Caco-2 (cell line): Measurements from ENCODE around the gene DSCAML1. TPM values are rescaled to one million over a fixed set of nuclear protein-coding genes. Genes with fewer than 3 reads are reported as not detected.

Experiments used
- BruUV-seq: library from RNA; stranded (reverse); fragments of 400-500 nt; replicated peaks from 2 replicates; lab custom pipeline; 2021; lab: Mats Ljungman, UMichigan
- CTCF ChIA-PET: fragments of 300-600 bp; sonication (Branson Sonifier 250); formaldehyde crosslinking; loops from one replicate; lab custom pipeline; 2022; ENCODE audit warnings: antibody characterized with exemption; lab: Charles Lee
- POLR2A ChIA-PET: fragments of 300-600 bp; sonication (Branson Sonifier 250); formaldehyde crosslinking; loops from one replicate; lab custom pipeline; 2022; ENCODE audit warnings: antibody characterized with exemption; lab: Charles Lee
- DNase-seq, 2 experiments: peaks; one replicate each; pipeline versions ENCODE4 v3.0.0 to v3.0.0-alpha.2; 2020 to 2022
- H3K27me3 ChIP-seq: replicated peaks from 2 replicates; pipeline ENCODE4 v1.6.0; 2011; ENCODE audit warnings: low read length; ENCODE audit not compliant: control insufficient read depth, insufficient read depth
- H3K36me3 ChIP-seq: 2 replicates; pipeline ENCODE4 v1.5.1; 2011; ENCODE audit warnings: low read length; ENCODE audit not compliant: control insufficient read depth, insufficient read depth
- H3K4me1 ChIP-seq: fragments of 250-450 bp; sonication (Bioruptor Pico); 2 replicates; pipeline ENCODE4 v1.5.1; 2020; ENCODE audit warnings: mild to moderate bottlenecking
- H3K4me3 ChIP-seq: 2 replicates; pipeline ENCODE4 v1.5.1; 2011; ENCODE audit warnings: low read depth, mild to moderate bottlenecking, control low read depth, low read length
- H3K9me3 ChIP-seq: fragments of 250-450 bp; sonication (Bioruptor Pico); 2 replicates; pipeline ENCODE4 v1.5.1; 2020; ENCODE audit warnings: mild to moderate bottlenecking, moderate library complexity
- H3K27ac Mint-ChIP-seq: one replicate; pipeline ENCODE4 v1.8.0; 2022; ENCODE audit warnings: mixed read lengths; ENCODE audit not compliant: unreplicated experiment
- H3K27me3 Mint-ChIP-seq: one replicate; pipeline ENCODE4 v1.8.0; 2022; ENCODE audit warnings: mixed read lengths; ENCODE audit not compliant: insufficient read depth, unreplicated experiment
- H3K36me3 Mint-ChIP-seq: one replicate; pipeline ENCODE4 v1.8.0; 2022; ENCODE audit warnings: mild to moderate bottlenecking, mixed read lengths; ENCODE audit not compliant: insufficient read depth, unreplicated experiment
- H3K4me1 Mint-ChIP-seq: one replicate; pipeline ENCODE4 v1.8.0; 2022; ENCODE audit warnings: low read depth, mixed read lengths; ENCODE audit not compliant: unreplicated experiment
- H3K4me3 Mint-ChIP-seq: one replicate; pipeline ENCODE4 v1.8.0; 2022; ENCODE audit warnings: mild to moderate bottlenecking, moderate library complexity, mixed read lengths; ENCODE audit not compliant: unreplicated experiment
- H3K9me3 Mint-ChIP-seq: one replicate; pipeline ENCODE4 v1.8.0; 2022; ENCODE audit warnings: mixed read lengths; ENCODE audit not compliant: unreplicated experiment
- intact Hi-C: fragments of 100-400 bp; cut with micrococcal nuclease; formaldehyde crosslinking; loops from one replicate; pipeline ENCODE4 v1.10.0; 2022; ENCODE audit not compliant: unreplicated experiment
- total RNA-seq: library from RNA; stranded (reverse); gene quantifications from 2 replicates; pipeline ENCODE4 v1.2.3, GENCODE V29; 2022
- TF ChIP-seq, protein P1 (sequence below), 2 experiments: fragments of 200-600 bp in 1 of 2; IDR thresholded peaks; 1 replicate in 1 of 2; 2 replicates in 1 of 2; pipeline versions ENCODE4 v1.5.1 to v1.8.0; 2011 to 2022; ENCODE audit warnings: antibody characterized with exemption in 1 of 2, control low read depth in 1 of 2, inconsistent platforms in 1 of 2, low read depth in 1 of 2, low read length in 1 of 2, mild to moderate bottlenecking in 1 of 2, moderate library complexity in 1 of 2; ENCODE audit not compliant: insufficient read depth in 1 of 2, severe bottlenecking in 1 of 2, unreplicated experiment in 1 of 2

DSCAML1 gene
- total RNA-seq, 1 experiment from 2014 or later = not detected

GRCh38 chr11:117525866-117526542 lies 271.0 kb downstream of the DSCAML1 start:
- ChIA-PET POLR2A (no interaction called here), CTCF (interaction anchor here (1.2 to 2.0 kb wide), 2 partner anchors 100 to 283 kb away, joined by 3 to 11 read pairs; no protein-coding TSS in a partner anchor)
- no peaks in the 10 kb centered on the region; the same call in 1 of the 2 replicates for H3K27me3 ChIP-seq
- Mint-ChIP-seq H3K36me3 (no peaks in the 10 kb centered on the region), H3K4me1 (no peaks in the 10 kb centered on the region), H3K9me3 (no peaks in the 10 kb centered on the region), H3K27me3 (peaks cover 10% of the 10 kb centered on the region), H3K4me3 (no peak overlapping the region), H3K27ac (no peak overlapping the region)
- no peaks in the 10 kb centered on the region for H3K4me1 ChIP-seq
- H3K9me3 ChIP-seq = no peaks in the 10 kb centered on the region
- DNase-seq = no peak
- TF ChIP-seq, protein P1, sequence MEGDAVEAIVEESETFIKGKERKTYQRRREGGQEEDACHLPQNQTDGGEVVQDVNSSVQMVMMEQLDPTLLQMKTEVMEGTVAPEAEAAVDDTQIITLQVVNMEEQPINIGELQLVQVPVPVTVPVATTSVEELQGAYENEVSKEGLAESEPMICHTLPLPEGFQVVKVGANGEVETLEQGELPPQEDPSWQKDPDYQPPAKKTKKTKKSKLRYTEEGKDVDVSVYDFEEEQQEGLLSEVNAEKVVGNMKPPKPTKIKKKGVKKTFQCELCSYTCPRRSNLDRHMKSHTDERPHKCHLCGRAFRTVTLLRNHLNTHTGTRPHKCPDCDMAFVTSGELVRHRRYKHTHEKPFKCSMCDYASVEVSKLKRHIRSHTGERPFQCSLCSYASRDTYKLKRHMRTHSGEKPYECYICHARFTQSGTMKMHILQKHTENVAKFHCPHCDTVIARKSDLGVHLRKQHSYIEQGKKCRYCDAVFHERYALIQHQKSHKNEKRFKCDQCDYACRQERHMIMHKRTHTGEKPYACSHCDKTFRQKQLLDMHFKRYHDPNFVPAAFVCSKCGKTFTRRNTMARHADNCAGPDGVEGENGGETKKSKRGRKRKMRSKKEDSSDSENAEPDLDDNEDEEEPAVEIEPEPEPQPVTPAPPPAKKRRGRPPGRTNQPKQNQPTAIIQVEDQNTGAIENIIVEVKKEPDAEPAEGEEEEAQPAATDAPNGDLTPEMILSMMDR (IDR thresholded peaks at IDR 0.05; ENCODE audit: insufficient read depth in 1 of 2, low read depth in 1 of 2, low read length in 1 of 2, severe bottlenecking in 1 of 2, unreplicated experiment in 1 of 2) = no peak
- no peaks in the 10 kb centered on the region for H3K36me3 ChIP-seq
- intact Hi-C loops = no loop called here
- no TSS peak for BruUV-seq
- no peak overlapping the region for H3K4me3 ChIP-seq

DNA sequence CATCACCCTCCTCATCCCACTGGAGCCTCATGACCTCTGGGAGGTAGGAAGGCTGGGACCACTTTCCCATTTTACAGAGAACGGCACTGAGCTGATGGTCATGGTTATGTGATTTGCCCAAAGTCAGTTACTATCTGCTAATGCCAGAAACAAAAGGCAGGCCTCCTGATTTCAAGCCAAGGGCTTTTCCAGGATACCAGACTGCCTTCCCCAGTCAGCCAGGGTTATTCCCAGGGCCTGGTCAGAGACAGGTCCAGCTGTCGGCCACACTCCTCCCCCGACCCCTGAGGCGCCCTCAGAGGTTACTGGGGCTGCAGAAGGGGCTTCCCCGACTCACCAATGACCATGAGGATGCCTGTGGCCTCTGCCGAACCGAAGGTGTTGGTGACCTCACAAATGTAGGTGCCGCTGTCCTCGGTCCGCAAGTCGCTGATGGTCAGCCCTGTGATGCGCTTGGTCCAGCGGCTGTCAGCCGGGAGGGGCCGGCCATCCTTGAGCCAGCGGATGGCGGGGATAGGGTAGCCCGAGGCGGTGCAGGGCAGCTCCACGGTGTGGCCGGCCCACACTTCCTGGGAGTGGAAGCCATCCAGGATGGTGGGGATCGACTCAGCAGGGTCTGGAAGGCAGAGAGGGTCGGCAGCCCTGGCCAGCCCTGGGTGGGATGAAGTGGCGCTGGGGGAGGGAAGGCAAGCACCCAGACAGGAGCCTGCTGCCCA lies 272.4 kb downstream of the DSCAML1 start:
- H3K4me1 ChIP-seq = peaks cover 7% of the 10 kb centered on the region
- H3K4me3 Mint-ChIP-seq = no peak overlapping the region
- peaks cover 6% of the 10 kb centered on the region for H3K27me3 Mint-ChIP-seq
- H3K4me1 Mint-ChIP-seq = peaks cover 5% of the 10 kb centered on the region
- H3K36me3 ChIP-seq = no peaks in the 10 kb centered on the region
- no peak for DNase-seq
- H3K4me3 ChIP-seq = no peak overlapping the region
- no peaks in the 10 kb centered on the region for H3K27me3 ChIP-seq
- intact Hi-C loops = no loop called here
- H3K36me3 Mint-ChIP-seq = no peaks in the 10 kb centered on the region
- CTCF ChIA-PET = no interaction called here
- TF ChIP-seq, protein P1 (IDR thresholded peaks at IDR 0.05; ENCODE audit: insufficient read depth in 1 of 2, low read depth in 1 of 2, low read length in 1 of 2, severe bottlenecking in 1 of 2, unreplicated experiment in 1 of 2) = no peak
- no TSS peak for BruUV-seq
- POLR2A ChIA-PET = no interaction called here
- no peak overlapping the region for H3K27ac Mint-ChIP-seq
- no peaks in the 10 kb centered on the region for H3K9me3 Mint-ChIP-seq
- H3K9me3 ChIP-seq = no peaks in the 10 kb centered on the region

- Mint-ChIP-seq H3K4me3 (no peak overlapping the region), H3K27me3 (peaks cover 6% of the 10 kb centered on the region), H3K9me3 (no peaks in the 10 kb centered on the region), H3K4me1 (peaks cover 13% of the 10 kb centered on the region), H3K36me3 (no peaks in the 10 kb centered on the region), H3K27ac (no peak overlapping the region)
- H3K4me1 ChIP-seq = peaks cover 17% of the 10 kb centered on the region
- H3K9me3 ChIP-seq = no peaks in the 10 kb centered on the region
- TF ChIP-seq, protein P1 (IDR thresholded peaks at IDR 0.05; ENCODE audit: insufficient read depth in 1 of 2, low read depth in 1 of 2, low read length in 1 of 2, severe bottlenecking in 1 of 2, unreplicated experiment in 1 of 2) = no peak
- no peak for DNase-seq
- no TSS peak for BruUV-seq
- ChIA-PET POLR2A (no interaction called here), CTCF (no interaction called here)
- intact Hi-C loops = no loop called here
- no peaks in the 10 kb centered on the region for H3K27me3 ChIP-seq
- no peaks in the 10 kb centered on the region for H3K36me3 ChIP-seq
- no peak overlapping the region for H3K4me3 ChIP-seq
Observed at GRCh38 chr11:117523680-117524079, 273.3 kb downstream of the DSCAML1 start.
